ENCODE results near the gene LRP1.

- TF ChIP-seq CTCF (IDR thresholded peaks at IDR 0.05; ENCODE audit: low read depth, low read length, missing input control): no peak
- TF ChIP-seq JUND (IDR thresholded peaks at IDR 0.05): no peak
- no peak for TF ChIP-seq NR2F2 (IDR thresholded peaks at IDR 0.05)
- TF ChIP-seq RAD21 (IDR thresholded peaks at IDR 0.05): no peak
Observed at GRCh38 chr12:57178213-57178612, 49.9 kb downstream of the LRP1 start.
